Body of pancreas (tissue), 4 donors: ENCODE data around the gene SLC44A1. TPM values are rescaled to one million over a fixed set of nuclear protein-coding genes. Genes with fewer than 3 reads are reported as not detected.

Source experiments
- ATAC-seq: fragments of 150-250 bp; one replicate; pipeline ENCODE4 v1.9.1; 2016
- DNase-seq, 4 donors: peaks; one replicate each; pipeline ENCODE4 v3.0.0-alpha.2; 2019
- H3K27ac ChIP-seq, 4 donors: fragments of 200-600 bp; sonication (generic); 1 replicate in 3 of 4; 2 replicates in 1 of 4; pipeline versions ENCODE4 v1.5.1 to v1.6.1; 2016 to 2019; ENCODE audit warnings: mild to moderate bottlenecking in 1 of 4, mixed read lengths in 1 of 4, moderate library complexity in 1 of 4
- H3K27me3 ChIP-seq, 2 donors: fragments of 200-600 bp; sonication (generic); one replicate each; pipeline ENCODE4 v1.6.0; 2016; ENCODE audit warnings: mild to moderate bottlenecking in 1 of 2
- H3K36me3 ChIP-seq, 2 donors: fragments of 200-600 bp; sonication (generic); replicated peaks in 1 of 2; 2 replicates each; pipeline ENCODE4 v1.5.1; 2016; ENCODE audit warnings: low read depth in 2 of 2; ENCODE audit not compliant: insufficient read depth in 1 of 2
- H3K4me1 ChIP-seq: fragments of 200-600 bp; sonication (generic); one replicate; pipeline ENCODE4 v1.6.0; 2016
- H3K4me3 ChIP-seq, 2 donors: fragments of 200-600 bp; sonication (generic); 1 replicate in 1 of 2; 2 replicates in 1 of 2; pipeline ENCODE4 v1.5.1; 2016 to 2019
- H3K9me3 ChIP-seq, 3 donors: fragments of 200-600 bp; sonication (generic); 1 replicate in 2 of 3; 2 replicates in 1 of 3; pipeline ENCODE4 v1.5.1; 2016
- CTCF ChIP-seq, 7 experiments: fragments of 450-650 bp in 4 of 7; fragments of 200-600 bp in 3 of 7; sonication (generic) in 3 of 7; IDR thresholded peaks; one replicate each; pipeline ENCODE4 v1.5.1; 2016 to 2019; ENCODE audit warnings: antibody characterized with exemption in 7 of 7
- POLR2A ChIP-seq, 3 donors: fragments of 450-650 bp; IDR thresholded peaks; one replicate each; pipeline ENCODE4 v1.6.1; 2016; ENCODE audit warnings: antibody characterized with exemption in 3 of 3, mild to moderate bottlenecking in 2 of 3
- WGBS, 2 donors: methylation state at CpG; one replicate each; pipeline ENCODE4 v1.1.5; 2017; 5-methylcytosine and 5-hydroxymethylcytosine counted together
- intact Hi-C: fragments of 100-400 bp; cut with DNase I; formaldehyde crosslinking; loops from one replicate; pipeline ENCODE4 v1.15.1; 2023
- total RNA-seq, 2 donors: library from RNA; depleted of rRNA; stranded (reverse); fragments of >200 nt; gene quantifications; one replicate each; pipeline ENCODE4 v1.1.0, GENCODE V29; 2016

The SLC44A1 gene
- total RNA-seq, 2 donors from 2014 or later = 15.5 to 39.4 TPM

- 0 to 2% methylated on average over 38 to 53 of the region's 57 CpGs for WGBS, 2 donors
- ATAC-seq = peak; percentile 78
- Histone ChIP-seq H3K9me3 (no peaks in the 10 kb centered on the region), H3K27ac (peak overlapping the region; percentile 66 to 98 (median 90)), H3K27me3 (no peaks in the 10 kb centered on the region), H3K4me1 (peaks cover 28% of the 10 kb centered on the region), H3K4me3 (peak overlapping the region; percentile 78 to 89), H3K36me3 (no peaks in the 10 kb centered on the region)
- DNase-seq = peak; percentile 83 to 88 (median 87)
- intact Hi-C loops = loop anchor here (10.0 kb wide), 1 partner anchor 170 kb away; no protein-coding TSS in a partner anchor
- TF ChIP-seq CTCF (IDR thresholded peaks at IDR 0.05) = peak; percentile 32 to 87 (median 71)
- peak; percentile 18 to 79 (median 75) for TF ChIP-seq POLR2A (IDR thresholded peaks at IDR 0.05)
Measured at GRCh38 chr9:105245029-105245890, 809 bp downstream of the SLC44A1 start.

DNA sequence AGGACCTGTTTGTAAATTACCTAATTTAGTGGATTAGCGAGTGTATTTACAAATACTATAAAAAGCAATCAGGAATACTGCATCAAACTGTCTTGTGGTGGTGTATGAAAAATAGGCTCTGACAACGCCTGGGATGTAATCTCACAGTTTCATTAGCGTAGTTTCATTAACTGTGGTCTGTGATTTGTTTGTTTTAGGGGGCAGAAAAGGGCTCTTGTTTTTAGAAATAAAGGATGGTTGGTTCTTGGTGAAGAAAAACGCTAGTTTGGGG is 1.4 kb downstream of the SLC44A1 start:
- ATAC-seq (no peak), DNase-seq (no peak)
- peaks cover 28% of the 10 kb centered on the region for H3K4me1 ChIP-seq
- H3K27me3 ChIP-seq = no peaks in the 10 kb centered on the region
- H3K9me3 ChIP-seq = no peaks in the 10 kb centered on the region
- intact Hi-C loops = loop anchor here (10.0 kb wide), 1 partner anchor 169 kb away; no protein-coding TSS in a partner anchor
- H3K36me3 ChIP-seq = no peaks in the 10 kb centered on the region
- 4 to 7% methylated on average over 4 of the region's 4 CpGs for WGBS, 2 donors
- H3K4me3 ChIP-seq = peak overlapping the region in 1 of 2 donors; percentile 89
- peak overlapping the region; percentile 66 to 98 (median 90) for H3K27ac ChIP-seq
- TF ChIP-seq POLR2A (IDR thresholded peaks at IDR 0.05) = no peak
- no peak for TF ChIP-seq CTCF (IDR thresholded peaks at IDR 0.05)

- ATAC-seq (no peak), DNase-seq (no peak)
- TF ChIP-seq POLR2A (IDR thresholded peaks at IDR 0.05) (no peak), CTCF (IDR thresholded peaks at IDR 0.05) (no peak)
- Histone ChIP-seq H3K9me3 (no peaks in the 10 kb centered on the region), H3K27me3 (no peaks in the 10 kb centered on the region), H3K4me3 (no peak overlapping the region), H3K36me3 (no peaks in the 10 kb centered on the region), H3K4me1 (peaks cover 28% of the 10 kb centered on the region), H3K27ac (no peak overlapping the region)
- intact Hi-C loops = loop anchor here (10.0 kb wide), 1 partner anchor 168 kb away; no protein-coding TSS in a partner anchor
- 41 to 44% methylated on average over 5 of the region's 5 CpGs for WGBS, 2 donors
Measured at GRCh38 chr9:105246656-105247173, 2.3 kb downstream of the SLC44A1 start.

DNA sequence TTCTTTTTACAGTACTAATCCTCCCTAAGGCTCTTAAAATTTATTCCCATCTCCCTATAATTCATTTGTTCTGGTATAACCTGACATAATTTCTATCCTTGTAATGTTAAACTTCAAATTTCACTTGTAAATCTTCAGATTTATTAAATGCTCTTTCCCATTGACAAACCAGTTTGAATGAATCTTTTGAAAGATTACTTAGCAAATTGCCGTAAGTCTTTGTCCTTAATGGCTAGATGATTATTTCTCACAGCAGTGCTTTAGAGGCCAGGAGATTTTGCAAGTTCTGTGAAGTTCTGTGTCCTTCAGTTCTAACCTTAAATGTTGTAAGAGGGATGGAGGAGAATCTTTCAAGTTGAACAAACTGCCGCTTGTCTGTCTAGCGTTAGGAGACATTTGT is 4.2 kb downstream of the SLC44A1 start:
- no peak for ATAC-seq
- intact Hi-C loops = loop anchor here (10.0 kb wide), 1 partner anchor 166 kb away; no protein-coding TSS in a partner anchor

More for the DNA sequence above, 4.2 kb downstream of the SLC44A1 start:
- Histone ChIP-seq H3K36me3 (no peaks in the 10 kb centered on the region), H3K9me3 (no peaks in the 10 kb centered on the region), H3K4me3 (no peak overlapping the region), H3K4me1 (peaks cover 26% of the 10 kb centered on the region), H3K27ac (no peak overlapping the region), H3K27me3 (no peaks in the 10 kb centered on the region)
- WGBS, 2 donors = 80 to 91% methylated on average over 3 of the region's 3 CpGs
- TF ChIP-seq CTCF (IDR thresholded peaks at IDR 0.05) (no peak), POLR2A (IDR thresholded peaks at IDR 0.05) (no peak)
- no peak for DNase-seq
